RWPE1 (cell line): Measurements from ENCODE around the gene PIGM.

Experiments used
- CTCF ChIA-PET: fragments of 350-600 bp; sonication (Branson Sonifier 250); formaldehyde crosslinking; extraction: SDS; loops from one replicate; lab custom pipeline; 2021; lab: Yijun Ruan, JAX
- POLR2A ChIA-PET: fragments of 400-600 bp; formaldehyde crosslinking; extraction: SDS; loops from one replicate; lab custom pipeline; 2020; ENCODE audit warnings: antibody characterized with exemption; ENCODE audit not compliant: low non-redundant PET; lab: Yijun Ruan, JAX
- DNase-seq: peaks from one replicate; pipeline ENCODE4 v3.0.0; 2012; ENCODE audit warnings: low spot score
- H3K27ac ChIP-seq: fragments of 450-650 bp; 2 replicates; pipeline ENCODE4 v1.5.1; 2017
- CTCF ChIP-seq: fragments of 450-650 bp; conservative IDR thresholded peaks from 2 replicates; pipeline ENCODE4 v1.5.1; 2017; ENCODE audit warnings: low read depth, mild to moderate bottlenecking

PIGM gene

GRCh38 chr1:160031365-160032164 is at the start of gene PIGM:
PIGM (minus strand) TSS chr1:160031990; CDS start chr1:160031739, 251 bp downstream.
- H3K27ac ChIP-seq, result peak within 1 kb of the TSS; percentile 78
- CTCF ChIA-PET, result interaction anchor here (0.6 to 1.1 kb wide), 3 partner anchors 19 to 55 kb away, joined by 3 to 4 read pairs (median 3); no protein-coding TSS in a partner anchor
- DNase-seq, result peak; percentile 96
- TF ChIP-seq CTCF, result no peak
- POLR2A ChIA-PET, result interaction anchor here (0.7 to 0.9 kb wide), 2 partner anchors 16 to 298 kb away, joined by 3 to 5 read pairs; no protein-coding TSS in a partner anchor

GRCh38 chr1:160081261-160081936 is 49.6 kb upstream of the PIGM start, which contains the start of gene KCNJ9:
KCNJ9 (plus strand) TSS chr1:160081538; CDS start chr1:160084031, 2,493 bp downstream.
- no peak for DNase-seq
- H3K27ac ChIP-seq, result no peak within 1 kb of the TSS
- TF ChIP-seq CTCF, result no peak
- POLR2A ChIA-PET, result no interaction called here
- CTCF ChIA-PET, result interaction anchor here (0.6 to 5.1 kb wide), 4 partner anchors 35 to 507 kb away, joined by 3 to 47 read pairs (median 4); no protein-coding TSS in a partner anchor

DNA sequence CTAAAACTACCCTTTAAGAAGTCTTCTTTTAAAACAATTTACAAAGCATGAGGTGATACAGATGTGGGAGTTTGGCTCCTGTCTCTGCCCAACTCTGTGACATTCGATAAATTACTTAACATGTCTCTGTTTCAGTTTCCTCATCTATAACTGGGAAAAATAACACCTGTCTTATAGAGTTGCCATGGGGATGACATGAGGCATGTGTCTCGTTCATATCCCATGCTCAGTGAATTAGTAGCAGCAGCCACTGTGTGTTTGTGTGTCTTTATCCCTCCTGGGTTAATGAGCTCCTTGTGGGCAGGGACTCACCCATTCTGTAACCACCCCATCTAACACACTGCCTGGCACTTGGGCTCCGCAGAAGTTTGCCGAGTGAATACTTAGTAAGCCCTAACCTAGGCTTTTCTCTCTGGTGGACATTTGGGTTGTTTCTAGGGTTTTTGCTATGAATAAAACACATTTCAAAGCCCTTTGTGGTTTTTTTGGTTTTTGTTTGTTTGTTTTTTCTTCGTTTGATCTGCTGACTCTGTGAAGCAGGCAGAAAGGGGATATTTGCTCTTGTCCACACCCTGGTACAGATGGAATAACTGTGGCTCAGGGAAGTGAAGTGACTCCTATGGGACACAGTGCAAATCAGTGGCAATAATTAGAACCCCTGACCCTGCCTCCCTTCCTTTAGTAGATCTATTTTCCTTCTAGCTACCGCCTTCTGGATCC is 48.8 kb upstream of the PIGM start:
- no peak overlapping the region for H3K27ac ChIP-seq
- CTCF ChIA-PET, result interaction anchor here (0.5 to 5.1 kb wide), 3 partner anchors 34 to 126 kb away, joined by 3 to 47 read pairs (median 5); no protein-coding TSS in a partner anchor
- POLR2A ChIA-PET, result no interaction called here
- TF ChIP-seq CTCF, result no peak
- no peak for DNase-seq

DNA sequence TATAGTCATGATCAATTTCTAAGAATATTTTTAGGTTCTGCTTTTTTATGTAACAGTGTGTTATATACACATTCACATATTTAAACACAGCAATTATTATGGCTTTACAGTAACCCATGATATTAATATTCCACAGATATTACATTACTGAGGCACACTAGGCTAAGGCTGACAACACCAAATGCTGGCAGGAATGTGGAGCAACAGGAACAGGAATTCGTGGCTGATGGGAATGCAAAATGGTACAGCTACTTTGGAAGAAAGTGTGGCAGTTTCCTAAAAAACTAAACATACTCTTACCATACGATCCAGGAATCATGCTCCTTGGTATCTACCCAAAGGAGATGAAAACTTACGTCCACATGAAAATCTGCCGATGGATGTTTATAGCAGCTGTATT is 47.7 kb upstream of the PIGM start:
- POLR2A ChIA-PET, result no interaction called here
- DNase-seq, result no peak
- no peak overlapping the region for H3K27ac ChIP-seq
- CTCF ChIA-PET, result interaction anchor here (0.5 to 5.1 kb wide), 6 partner anchors 10 to 507 kb away, joined by 3 to 47 read pairs (median 3); no protein-coding TSS in a partner anchor
- no peak for TF ChIP-seq CTCF

DNA sequence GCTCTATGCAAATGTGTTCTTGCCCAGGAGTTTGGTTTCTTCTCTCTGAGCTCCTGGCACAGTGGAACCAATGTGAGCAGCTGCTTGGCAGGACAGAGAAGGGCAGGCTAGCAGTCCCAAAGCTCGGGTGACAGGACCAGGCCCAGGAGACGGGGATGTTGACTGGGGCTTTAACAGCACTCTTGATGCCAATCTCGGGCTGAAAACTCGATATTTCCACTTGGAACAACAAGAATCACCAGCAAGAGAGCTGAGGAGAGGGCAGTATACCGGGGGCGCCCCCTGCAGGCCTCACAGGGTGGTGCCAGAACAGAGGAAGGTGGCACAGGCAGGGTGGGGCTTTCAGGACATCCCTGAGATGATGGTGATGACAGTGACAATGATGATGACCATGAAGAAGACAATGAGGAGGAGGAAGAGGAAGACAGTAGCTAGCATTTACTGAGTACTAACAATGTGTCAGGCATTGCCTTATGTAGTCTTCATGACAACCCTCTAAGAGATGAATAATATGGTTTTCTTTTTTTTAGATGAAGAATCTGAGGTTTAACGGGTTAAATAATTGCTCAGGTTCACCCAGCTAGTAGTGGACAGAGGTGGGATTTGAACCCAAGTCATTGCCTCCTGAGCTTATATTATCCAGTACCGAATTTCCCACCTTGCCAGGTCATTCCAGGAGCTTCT is 46.9 kb upstream of the PIGM start:
- ChIA-PET CTCF (interaction anchor here (0.6 to 5.1 kb wide), 12 partner anchors 9 to 508 kb away, joined by 3 to 47 read pairs (median 3); partner anchors contain the start of gene KCNJ10), POLR2A (interaction anchor here (1.0 kb wide), 1 partner anchor 33 kb away, joined by 3 read pairs; no protein-coding TSS in a partner anchor)
- no peak overlapping the region for H3K27ac ChIP-seq
- DNase-seq, result peak; percentile 14
- TF ChIP-seq CTCF, result no peak; the same call in 1 of the 2 replicates
